ENCODE measurements around the gene CCDC120.

- TF ChIP-seq CTCF (IDR thresholded peaks at IDR 0.05) (no peak), POLR2AphosphoS5 (IDR thresholded peaks at IDR 0.05; ENCODE audit: insufficient read depth in 1 of 2, low read depth in 1 of 2) (no peak)
Measured at GRCh38 chrX:49102190-49102589, 43.4 kb downstream of the CCDC120 start.
